Endodermal cell (in vitro differentiated cells): Measurements from ENCODE around the gene ARPC5. TPM values are rescaled to one million over a fixed set of nuclear protein-coding genes. Genes with fewer than 3 reads are reported as not detected.

Source experiments
- DNase-seq: peaks from one replicate; pipeline ENCODE4 v3.0.0-alpha.2; 2017
- H3K27ac ChIP-seq: 2 replicates; pipeline ENCODE4 v1.5.1; 2013; ENCODE audit warnings: mild to moderate bottlenecking, low read depth, low read length, moderate library complexity
- H3K27me3 ChIP-seq: 2 replicates; pipeline ENCODE4 v1.6.1; 2013; ENCODE audit warnings: mild to moderate bottlenecking, low read length, moderate library complexity; ENCODE audit not compliant: insufficient read depth, control insufficient read depth, poor library complexity, severe bottlenecking
- H3K36me3 ChIP-seq: 2 replicates; pipeline ENCODE4 v1.7.0; 2013; ENCODE audit warnings: mild to moderate bottlenecking, low read length, moderate library complexity; ENCODE audit not compliant: control insufficient read depth, insufficient read depth
- H3K4me1 ChIP-seq: one replicate; pipeline ENCODE4 v1.7.0; 2013; ENCODE audit warnings: low read length; ENCODE audit not compliant: control insufficient read depth, insufficient read depth
- H3K4me3 ChIP-seq: 2 replicates; pipeline ENCODE4 v1.5.1; 2013; ENCODE audit warnings: mild to moderate bottlenecking, low read length, moderate library complexity
- H3K9ac ChIP-seq: 2 replicates; pipeline ENCODE4 v1.6.1; 2013; ENCODE audit warnings: mild to moderate bottlenecking, low read length, moderate library complexity; ENCODE audit not compliant: poor library complexity, severe bottlenecking; ENCODE audit errors: extremely low read depth
- H3K9me3 ChIP-seq: 2 replicates; pipeline ENCODE4 v1.6.1; 2013; ENCODE audit warnings: mild to moderate bottlenecking, low read length, moderate library complexity; ENCODE audit not compliant: control insufficient read depth
- H3K27ac Mint-ChIP-seq: 2 replicates; pipeline ENCODE4 v1.8.0; 2020; ENCODE audit warnings: mixed read lengths
- H3K27me3 Mint-ChIP-seq: 2 replicates; pipeline ENCODE4 v1.8.0; 2021; ENCODE audit warnings: mild to moderate bottlenecking, mixed read lengths; ENCODE audit not compliant: insufficient read depth
- H3K36me3 Mint-ChIP-seq: 2 replicates; pipeline ENCODE4 v1.8.0; 2020; ENCODE audit warnings: low read depth, mixed read lengths
- H3K4me1 Mint-ChIP-seq: 2 replicates; pipeline ENCODE4 v1.8.0; 2020; ENCODE audit warnings: mixed read lengths
- H3K4me3 Mint-ChIP-seq: 2 replicates; pipeline ENCODE4 v1.8.0; 2020; ENCODE audit warnings: mild to moderate bottlenecking, moderate library complexity, mixed read lengths
- H3K9me3 Mint-ChIP-seq: 2 replicates; pipeline ENCODE4 v1.8.0; 2020; ENCODE audit warnings: mild to moderate bottlenecking, mixed read lengths
- WGBS, 2 experiments: methylation state at CpG; one replicate each; pipeline versions ENCODE4 v1.1.5 to v1.1.7; 2013; ENCODE audit warnings: missing lambda C conversion rate in 2 of 2, mixed read lengths in 1 of 2; ENCODE audit not compliant: insufficient coverage in 1 of 2, insufficient read length in 1 of 2; 5-methylcytosine and 5-hydroxymethylcytosine counted together
- total RNA-seq, 2 donors: library from RNA; stranded (reverse); fragmentation: NEBNext Ultra II Directional in 1 of 2; extraction: Animal tissue kit (Norgen Biotek cat#: 25700) in 1 of 2; gene quantifications; 2 replicates in 1 of 2; 3 replicates in 1 of 2; pipeline ENCODE4 v1.2.1, GENCODE V29; 2021
- TF ChIP-seq, protein P1 (sequence below): fragments of 200-600 bp; sonication (generic); conservative IDR thresholded peaks from 2 replicates; pipeline ENCODE4 v1.5.0; 2021; ENCODE audit warnings: antibody characterized with exemption, mild to moderate bottlenecking

The ARPC5 gene
- total RNA-seq, 2 donors from 2014 or later, result 78.7 to 99.5 TPM

DNA sequence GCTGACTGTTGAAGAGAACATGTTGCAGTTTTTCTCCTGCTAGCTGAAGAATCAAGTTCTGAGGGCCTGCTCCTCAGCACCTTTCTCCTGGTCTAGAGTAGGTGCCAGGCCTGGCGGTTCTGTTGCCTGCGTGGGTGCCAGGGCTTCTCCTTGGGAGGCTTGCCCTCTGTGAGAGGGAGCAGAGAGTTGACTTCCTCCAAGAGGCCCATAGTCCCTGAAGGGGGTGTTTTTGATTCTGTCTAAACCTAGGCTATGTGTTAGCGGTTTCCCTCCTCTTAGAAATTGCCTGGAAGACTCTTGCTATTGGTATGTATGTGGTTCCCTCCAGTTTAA, 17.8 kb upstream of the ARPC5 start:
- H3K9me3 Mint-ChIP-seq, result no peaks in the 10 kb centered on the region
- H3K4me3 Mint-ChIP-seq, result no peak overlapping the region
- H3K4me1 ChIP-seq, result no peaks in the 10 kb centered on the region
- no peaks in the 10 kb centered on the region for H3K4me1 Mint-ChIP-seq
- H3K4me3 ChIP-seq, result no peak overlapping the region
- DNase-seq, result no peak
- TF ChIP-seq, protein P1, sequence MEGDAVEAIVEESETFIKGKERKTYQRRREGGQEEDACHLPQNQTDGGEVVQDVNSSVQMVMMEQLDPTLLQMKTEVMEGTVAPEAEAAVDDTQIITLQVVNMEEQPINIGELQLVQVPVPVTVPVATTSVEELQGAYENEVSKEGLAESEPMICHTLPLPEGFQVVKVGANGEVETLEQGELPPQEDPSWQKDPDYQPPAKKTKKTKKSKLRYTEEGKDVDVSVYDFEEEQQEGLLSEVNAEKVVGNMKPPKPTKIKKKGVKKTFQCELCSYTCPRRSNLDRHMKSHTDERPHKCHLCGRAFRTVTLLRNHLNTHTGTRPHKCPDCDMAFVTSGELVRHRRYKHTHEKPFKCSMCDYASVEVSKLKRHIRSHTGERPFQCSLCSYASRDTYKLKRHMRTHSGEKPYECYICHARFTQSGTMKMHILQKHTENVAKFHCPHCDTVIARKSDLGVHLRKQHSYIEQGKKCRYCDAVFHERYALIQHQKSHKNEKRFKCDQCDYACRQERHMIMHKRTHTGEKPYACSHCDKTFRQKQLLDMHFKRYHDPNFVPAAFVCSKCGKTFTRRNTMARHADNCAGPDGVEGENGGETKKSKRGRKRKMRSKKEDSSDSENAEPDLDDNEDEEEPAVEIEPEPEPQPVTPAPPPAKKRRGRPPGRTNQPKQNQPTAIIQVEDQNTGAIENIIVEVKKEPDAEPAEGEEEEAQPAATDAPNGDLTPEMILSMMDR, result no peak
- H3K36me3 Mint-ChIP-seq, result no peaks in the 10 kb centered on the region
- H3K27ac ChIP-seq, result no peak overlapping the region
- H3K27me3 ChIP-seq, result peaks cover 15% of the 10 kb centered on the region
- H3K27ac Mint-ChIP-seq, result peak overlapping the region; percentile 30
- no peaks in the 10 kb centered on the region for H3K36me3 ChIP-seq
- peaks cover 5% of the 10 kb centered on the region for H3K27me3 Mint-ChIP-seq
- H3K9me3 ChIP-seq, result no peaks in the 10 kb centered on the region
- no peak overlapping the region for H3K9ac ChIP-seq
- 100% methylated on average over 3 of the region's 3 CpGs; no CpG with 5 or more reads in 1 of the 2 experiments for WGBS, 2 experiments

DNA sequence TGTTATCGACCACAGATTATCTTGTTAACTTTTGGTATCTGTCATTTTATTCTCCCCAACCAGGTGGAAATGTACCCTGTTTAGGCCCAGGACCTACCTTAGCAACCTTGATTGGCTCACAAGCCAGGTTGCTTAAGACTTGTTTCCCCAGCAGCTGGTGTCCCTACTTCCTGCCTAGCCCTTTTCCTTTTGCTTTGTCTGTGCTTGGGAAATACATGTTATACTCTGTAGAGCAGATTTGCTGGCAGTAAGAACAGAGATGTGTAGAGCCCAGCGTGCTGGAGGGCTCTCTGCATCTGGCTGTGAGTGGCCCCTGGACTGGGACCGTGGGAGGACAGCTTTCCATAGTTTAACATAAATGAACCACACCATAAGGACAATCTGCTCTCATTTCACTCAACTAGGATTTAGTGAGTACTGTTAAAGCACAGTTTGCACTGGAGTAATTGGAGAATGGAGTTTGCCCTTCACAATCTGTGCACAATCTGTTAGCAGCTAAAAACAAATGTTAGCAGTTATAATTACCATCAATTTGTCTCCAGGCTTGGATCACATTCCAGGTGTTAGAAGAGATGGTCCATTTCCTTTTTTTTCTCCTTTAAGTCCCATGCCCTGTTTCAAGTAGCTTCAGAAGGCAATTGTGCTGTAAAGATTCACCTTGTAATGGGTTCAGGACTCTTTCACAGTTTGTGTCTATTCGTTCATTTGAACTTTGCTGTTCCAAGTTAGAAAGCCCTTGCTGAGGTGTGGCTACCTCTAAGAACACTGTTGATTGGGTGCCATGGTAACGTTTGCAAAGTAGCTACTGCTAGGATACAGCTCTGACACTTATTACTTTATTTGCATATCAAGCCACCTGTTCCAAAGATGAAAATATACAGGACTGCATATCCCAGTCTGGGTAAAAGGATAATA, 17.2 kb upstream of the ARPC5 start, which contains the start of gene APOBEC4:
Gene APOBEC4, minus strand, starts transcription at position 770 of the 915 bp plus-strand sequence. CDS start 4,535 bp downstream, outside the sequence.
- DNase-seq, result no peak
- WGBS, 2 experiments, result 80 to 94% methylated on average over 2 to 5 of the region's 5 CpGs
- Histone ChIP-seq H3K9ac (no peak within 1 kb of the TSS), H3K27ac (no peak within 1 kb of the TSS), H3K36me3 (no peaks in the 10 kb centered on the region), H3K9me3 (no peaks in the 10 kb centered on the region), H3K4me3 (no peak within 1 kb of the TSS), H3K4me1 (no peaks in the 10 kb centered on the region), H3K27me3 (peaks cover 15% of the 10 kb centered on the region)
- no peaks in the 10 kb centered on the region for H3K4me1 Mint-ChIP-seq
- no peak within 1 kb of the TSS for H3K4me3 Mint-ChIP-seq
- no peaks in the 10 kb centered on the region for H3K9me3 Mint-ChIP-seq
- H3K36me3 Mint-ChIP-seq, result no peaks in the 10 kb centered on the region
- peaks cover 5% of the 10 kb centered on the region for H3K27me3 Mint-ChIP-seq
- H3K27ac Mint-ChIP-seq, result peak within 1 kb of the TSS; percentile 30
- TF ChIP-seq, protein P1, result no peak

DNA sequence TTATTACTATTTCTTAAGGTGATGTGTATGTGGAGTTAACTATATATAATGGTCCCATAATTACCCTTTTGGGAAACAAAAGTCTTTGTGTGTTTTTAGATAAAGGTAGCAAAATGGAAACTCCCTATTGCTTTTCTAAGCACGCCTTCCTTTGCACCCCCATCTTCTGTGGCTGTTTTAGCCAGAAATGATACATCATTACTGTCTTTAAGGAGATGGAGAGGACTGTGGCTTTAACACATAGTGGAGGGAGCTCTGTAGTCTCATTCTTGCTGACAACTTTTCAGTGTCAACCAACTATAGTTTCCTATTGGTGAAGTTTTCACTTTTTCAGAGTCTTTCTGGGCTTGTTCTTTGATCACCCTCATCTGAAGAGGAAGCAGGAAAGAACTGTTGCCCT, 16.5 kb upstream of the ARPC5 start:
- H3K4me3 Mint-ChIP-seq, result no peak overlapping the region
- TF ChIP-seq, protein P1, result no peak
- no peaks in the 10 kb centered on the region for H3K4me1 ChIP-seq
- no peak overlapping the region for H3K4me3 ChIP-seq
- no peaks in the 10 kb centered on the region for H3K9me3 ChIP-seq
- no peak overlapping the region for H3K27ac ChIP-seq
- H3K9ac ChIP-seq, result no peak overlapping the region
- no peaks in the 10 kb centered on the region for H3K4me1 Mint-ChIP-seq
- H3K36me3 Mint-ChIP-seq, result no peaks in the 10 kb centered on the region
- H3K27me3 Mint-ChIP-seq, result peaks cover 5% of the 10 kb centered on the region
- WGBS, 2 experiments, result 100% methylated on average over 1 of the region's 1 CpG
- peaks cover 15% of the 10 kb centered on the region for H3K27me3 ChIP-seq
- no peaks in the 10 kb centered on the region for H3K9me3 Mint-ChIP-seq
- no peak for DNase-seq
- no peaks in the 10 kb centered on the region for H3K36me3 ChIP-seq
- no peak overlapping the region for H3K27ac Mint-ChIP-seq
